Activated gamma-delta T cell treated with Interleukin-2 at 50 U/mL for 16 hours (primary cell): ENCODE measurements around the gene KRT77.
"Not testable (repeated sequence)": the region's sequence is repeated elsewhere in the genome, so short reads cannot be mapped to it uniquely, and the experiment has no call there.

ENCODE experiments used
- DNase-seq: peaks from one replicate; pipeline ENCODE4 v3.0.0-alpha.2; 2020

The KRT77 gene

GRCh38 chr12:52721838-52722470 is 18.6 kb upstream of the KRT77 start:
- DNase-seq: no peak

- DNase-seq: no peak
These were observed 17.1 kb upstream of the KRT77 start for GRCh38 chr12:52720365-52720886.

- no peak for DNase-seq
These were observed 12.7 kb upstream of the KRT77 start for GRCh38 chr12:52716061-52716460.

- DNase-seq: no peak
These were observed 12.1 kb upstream of the KRT77 start for GRCh38 chr12:52715416-52715815.

- no peak for DNase-seq
These were observed 11.6 kb upstream of the KRT77 start for GRCh38 chr12:52714887-52715281.

GRCh38 chr12:52713960-52714886 is 10.9 kb upstream of the KRT77 start:
- no peak for DNase-seq

GRCh38 chr12:52712122-52712521 is 8.8 kb upstream of the KRT77 start:
- DNase-seq: not testable (repeated sequence)

- no peak for DNase-seq
These were observed 7.4 kb upstream of the KRT77 start for GRCh38 chr12:52710730-52711129.

GRCh38 chr12:52708010-52708409 is 4.7 kb upstream of the KRT77 start:
- DNase-seq: no peak

- no peak for DNase-seq
These were observed 1.1 kb upstream of the KRT77 start for GRCh38 chr12:52704464-52704863.

GRCh38 chr12:52703878-52704277 is 554 bp upstream of the KRT77 start:
- DNase-seq: no peak

GRCh38 chr12:52702338-52702737 is 986 bp downstream of the KRT77 start:
- no peak for DNase-seq

GRCh38 chr12:52701281-52701680 is 2.0 kb downstream of the KRT77 start:
- DNase-seq: no peak

GRCh38 chr12:52699960-52700359 is 3.4 kb downstream of the KRT77 start:
- DNase-seq: no peak

- DNase-seq: no peak
These were observed 4.0 kb downstream of the KRT77 start for GRCh38 chr12:52699373-52699772.

- DNase-seq: no peak
These were observed 4.5 kb downstream of the KRT77 start for GRCh38 chr12:52698651-52699340.

GRCh38 chr12:52697058-52697582 is 6.2 kb downstream of the KRT77 start:
- DNase-seq: no peak

- DNase-seq: no peak
These were observed 6.7 kb downstream of the KRT77 start for GRCh38 chr12:52696588-52696987.

- DNase-seq: no peak
These were observed 8.3 kb downstream of the KRT77 start for GRCh38 chr12:52695039-52695438.

- no peak for DNase-seq
These were observed 9.2 kb downstream of the KRT77 start for GRCh38 chr12:52694151-52694550.

GRCh38 chr12:52693261-52693660 is 10.1 kb downstream of the KRT77 start:
- no peak for DNase-seq

GRCh38 chr12:52692254-52692653 is 11.1 kb downstream of the KRT77 start:
- no peak for DNase-seq

GRCh38 chr12:52691841-52692150 is 11.5 kb downstream of the KRT77 start:
- no peak for DNase-seq
